Measurements from ENCODE around the gene RCAN3.
"Not testable (repeated sequence)": the region's sequence is repeated elsewhere in the genome, so short reads cannot be mapped to it uniquely, and the experiment has no call there.

RCAN3 gene

GRCh38 chr1:24502709-24503058 lies at the start of gene RCAN3:
RCAN3 (plus strand) TSS chr1:24502836; CDS start chr1:24514373, 11,537 bp downstream.
- H3K4me1 Mint-ChIP-seq: peaks cover 76% of the 10 kb centered on the region
- peaks cover 7% of the 10 kb centered on the region for H3K9me3 Mint-ChIP-seq
- peak within 1 kb of the TSS; percentile 99 for H3K27ac Mint-ChIP-seq

GRCh38 chr1:24452922-24453485 lies 49.6 kb upstream of the RCAN3 start:
- H3K4me3 Mint-ChIP-seq: no peak overlapping the region
- no peaks in the 10 kb centered on the region for H3K27me3 Mint-ChIP-seq
- H3K9me3 Mint-ChIP-seq: no peaks in the 10 kb centered on the region
- H3K36me3 Mint-ChIP-seq: peaks cover 15% of the 10 kb centered on the region
- no peaks in the 10 kb centered on the region for H3K4me1 Mint-ChIP-seq
- no peak overlapping the region for H3K27ac Mint-ChIP-seq

More at GRCh38 chr1:24502709-24503058, at the start of gene RCAN3:
- Mint-ChIP-seq H3K4me3 (peak within 1 kb of the TSS; percentile 99), H3K27me3 (no peaks in the 10 kb centered on the region), H3K36me3 (peaks cover 3% of the 10 kb centered on the region)

GRCh38 chr1:24454673-24455072 lies 48.0 kb upstream of the RCAN3 start:
- H3K27ac Mint-ChIP-seq: peak overlapping the region; percentile 0
- H3K9me3 Mint-ChIP-seq: no peaks in the 10 kb centered on the region
- H3K4me1 Mint-ChIP-seq: no peaks in the 10 kb centered on the region
- no peak overlapping the region for H3K4me3 Mint-ChIP-seq
- no peaks in the 10 kb centered on the region for H3K27me3 Mint-ChIP-seq
- peaks cover 22% of the 10 kb centered on the region for H3K36me3 Mint-ChIP-seq

- H3K9me3 Mint-ChIP-seq: no peaks in the 10 kb centered on the region
Measured at GRCh38 chr1:24455272-24455671, 47.4 kb upstream of the RCAN3 start.

GRCh38 chr1:24457866-24458265 lies 44.8 kb upstream of the RCAN3 start:
- H3K4me1 Mint-ChIP-seq: peaks cover 11% of the 10 kb centered on the region
- no peaks in the 10 kb centered on the region for H3K27me3 Mint-ChIP-seq
- no peaks in the 10 kb centered on the region for H3K9me3 Mint-ChIP-seq
- peaks cover 32% of the 10 kb centered on the region for H3K36me3 Mint-ChIP-seq
- H3K27ac Mint-ChIP-seq: no peak overlapping the region
- no peak overlapping the region for H3K4me3 Mint-ChIP-seq

More at GRCh38 chr1:24455272-24455671, 47.4 kb upstream of the RCAN3 start:
- Mint-ChIP-seq H3K4me3 (no peak overlapping the region), H3K27me3 (no peaks in the 10 kb centered on the region), H3K36me3 (peaks cover 23% of the 10 kb centered on the region), H3K4me1 (no peaks in the 10 kb centered on the region), H3K27ac (no peak overlapping the region)

GRCh38 chr1:24459551-24460266 lies 42.9 kb upstream of the RCAN3 start:
- Mint-ChIP-seq H3K4me1 (peaks cover 28% of the 10 kb centered on the region), H3K36me3 (peaks cover 31% of the 10 kb centered on the region), H3K27me3 (no peaks in the 10 kb centered on the region), H3K4me3 (no peak overlapping the region), H3K27ac (peak overlapping the region; percentile 60), H3K9me3 (no peaks in the 10 kb centered on the region)

- not testable (repeated sequence) for H3K27me3 Mint-ChIP-seq, H3K4me3 Mint-ChIP-seq, H3K9me3 Mint-ChIP-seq
- Mint-ChIP-seq H3K27ac (peak overlapping the region; percentile 81), H3K36me3 (peaks cover 32% of the 10 kb centered on the region), H3K4me1 (peaks cover 42% of the 10 kb centered on the region)
Measured at GRCh38 chr1:24462128-24462527, 40.5 kb upstream of the RCAN3 start.

GRCh38 chr1:24463776-24464735 lies 38.6 kb upstream of the RCAN3 start:
- H3K27me3 Mint-ChIP-seq: no peaks in the 10 kb centered on the region
- H3K9me3 Mint-ChIP-seq: no peaks in the 10 kb centered on the region
- no peak overlapping the region for H3K4me3 Mint-ChIP-seq
- H3K4me1 Mint-ChIP-seq: peaks cover 42% of the 10 kb centered on the region
- peak overlapping the region; percentile 87 for H3K27ac Mint-ChIP-seq
- H3K36me3 Mint-ChIP-seq: peaks cover 30% of the 10 kb centered on the region

- Mint-ChIP-seq H3K27ac (no peak overlapping the region), H3K4me1 (peaks cover 42% of the 10 kb centered on the region), H3K36me3 (peaks cover 27% of the 10 kb centered on the region), H3K27me3 (no peaks in the 10 kb centered on the region), H3K9me3 (no peaks in the 10 kb centered on the region), H3K4me3 (no peak overlapping the region)
Measured at GRCh38 chr1:24465099-24465498, 37.5 kb upstream of the RCAN3 start.

- Mint-ChIP-seq H3K9me3 (no peaks in the 10 kb centered on the region), H3K27me3 (no peaks in the 10 kb centered on the region), H3K4me3 (no peak overlapping the region), H3K27ac (no peak overlapping the region), H3K36me3 (peaks cover 22% of the 10 kb centered on the region), H3K4me1 (peaks cover 43% of the 10 kb centered on the region)
Measured at GRCh38 chr1:24465638-24466037, 37.0 kb upstream of the RCAN3 start.

GRCh38 chr1:24468685-24469316 lies 33.8 kb upstream of the RCAN3 start:
- Mint-ChIP-seq H3K4me1 (peaks cover 41% of the 10 kb centered on the region), H3K9me3 (no peaks in the 10 kb centered on the region), H3K27ac (peak overlapping the region; percentile 14), H3K4me3 (no peak overlapping the region), H3K36me3 (peaks cover 19% of the 10 kb centered on the region), H3K27me3 (no peaks in the 10 kb centered on the region)

- Mint-ChIP-seq H3K27me3 (no peaks in the 10 kb centered on the region), H3K9me3 (no peaks in the 10 kb centered on the region), H3K27ac (peak overlapping the region; percentile 82), H3K36me3 (peaks cover 13% of the 10 kb centered on the region), H3K4me3 (no peak overlapping the region), H3K4me1 (peaks cover 26% of the 10 kb centered on the region)
Measured at GRCh38 chr1:24470592-24470991, 32.0 kb upstream of the RCAN3 start.

GRCh38 chr1:24472527-24473251 lies 29.9 kb upstream of the RCAN3 start:
- Mint-ChIP-seq H3K36me3 (peaks cover 13% of the 10 kb centered on the region), H3K27ac (no peak overlapping the region), H3K27me3 (no peaks in the 10 kb centered on the region), H3K9me3 (no peaks in the 10 kb centered on the region), H3K4me3 (no peak overlapping the region), H3K4me1 (peaks cover 39% of the 10 kb centered on the region)

GRCh38 chr1:24474193-24474592 lies 28.4 kb upstream of the RCAN3 start:
- H3K27ac Mint-ChIP-seq: peak overlapping the region; percentile 59
- H3K4me3 Mint-ChIP-seq: no peak overlapping the region
- H3K4me1 Mint-ChIP-seq: peaks cover 40% of the 10 kb centered on the region

GRCh38 chr1:24475700-24476099 lies 26.9 kb upstream of the RCAN3 start:
- no peaks in the 10 kb centered on the region for H3K9me3 Mint-ChIP-seq
- H3K4me3 Mint-ChIP-seq: peak overlapping the region; percentile 30
- peaks cover 7% of the 10 kb centered on the region for H3K36me3 Mint-ChIP-seq
- peak overlapping the region; percentile 69 for H3K27ac Mint-ChIP-seq
- H3K27me3 Mint-ChIP-seq: no peaks in the 10 kb centered on the region
- peaks cover 37% of the 10 kb centered on the region for H3K4me1 Mint-ChIP-seq

More at GRCh38 chr1:24474193-24474592, 28.4 kb upstream of the RCAN3 start:
- Mint-ChIP-seq H3K36me3 (peaks cover 13% of the 10 kb centered on the region), H3K27me3 (no peaks in the 10 kb centered on the region), H3K9me3 (no peaks in the 10 kb centered on the region)

Data from activated naive CD4-positive, alpha-beta T cell treated with anti-CD3 and anti-CD28 coated beads, Interleukin-2, amount 50 U/mL, for 24 hours (primary cell).